T-helper 2 cell treated with Interferon-gamma antibody and Interleukin-4, amounts not matched to agents 100 ng/mL and 5 ng/mL, for 36 hours (primary cell): ENCODE data around the gene PRPS1L1. TPM values are rescaled to one million over a fixed set of nuclear protein-coding genes. Genes with fewer than 3 reads are reported as not detected.

Experiments
- total RNA-seq: library from RNA; stranded (reverse); gene quantifications from 2 replicates; pipeline ENCODE4 v1.2.3, GENCODE V29; 2022

PRPS1L1 gene
- total RNA-seq, 1 donor from 2014 or later, result not detected

Other genes with a start within 250 kb of the PRPS1L1 start
- 19.0 and 20.0 TPM in 2 replicates for gene SNX13, start 87.4 kb downstream of the PRPS1L1 start, total RNA-seq